PC-9 (cell line): ENCODE measurements around the gene PACRG. TPM values are rescaled to one million over a fixed set of nuclear protein-coding genes. Genes with fewer than 3 reads are reported as not detected.

ENCODE experiments used
- BruUV-seq: library from RNA; stranded (reverse); fragments of 400-500 nt; replicated peaks from 2 replicates; lab custom pipeline; 2021; lab: Mats Ljungman, UMichigan
- CTCF ChIA-PET: fragments of 300-600 bp; sonication (Branson Sonifier 250); formaldehyde crosslinking; loops from one replicate; lab custom pipeline; 2022; ENCODE audit warnings: antibody characterized with exemption; lab: Charles Lee
- POLR2A ChIA-PET: fragments of 300-600 bp; sonication (Branson Sonifier 250); formaldehyde crosslinking; loops from one replicate; lab custom pipeline; 2022; ENCODE audit warnings: antibody characterized with exemption; ENCODE audit not compliant: unreplicated experiment; lab: Charles Lee
- DNase-seq, 2 experiments: peaks; one replicate each; pipeline versions ENCODE4 v3.0.0 to v3.0.0-alpha.2; 2015 to 2022; ENCODE audit warnings: mixed read lengths in 1 of 2
- H2AFZ ChIP-seq: fragments of 200-600 bp; sonication (generic); 2 replicates; pipeline ENCODE4 v1.8.1; 2017; ENCODE audit warnings: antibody characterized with exemption
- H3F3A ChIP-seq: fragments of 200-600 bp; sonication (generic); 2 replicates; pipeline ENCODE4 v1.8.1; 2017; ENCODE audit warnings: antibody characterized with exemption, mild to moderate bottlenecking, low read depth; ENCODE audit not compliant: insufficient read depth
- H3K27ac ChIP-seq: fragments of 200-600 bp; sonication (generic); 2 replicates; pipeline ENCODE4 v1.6.1; 2016; ENCODE audit warnings: mixed run types
- H3K27me3 ChIP-seq: fragments of 200-600 bp; sonication (generic); 2 replicates; pipeline ENCODE4 v1.6.1; 2016; ENCODE audit warnings: low read depth, mixed run types; ENCODE audit not compliant: insufficient read depth
- H3K36me3 ChIP-seq: fragments of 200-600 bp; sonication (generic); 2 replicates; pipeline ENCODE4 v1.6.1; 2016; ENCODE audit warnings: low read depth, mixed run types
- H3K4me1 ChIP-seq: fragments of 200-600 bp; sonication (generic); replicated peaks from 2 replicates; pipeline ENCODE4 v1.6.1; 2016; ENCODE audit warnings: mixed run types; ENCODE audit not compliant: insufficient read depth
- H3K4me2 ChIP-seq: fragments of 200-600 bp; sonication (generic); 2 replicates; pipeline ENCODE4 v1.6.1; 2017; ENCODE audit warnings: mixed run types
- H3K4me3 ChIP-seq: fragments of 200-600 bp; sonication (generic); 2 replicates; pipeline ENCODE4 v1.6.1; 2016; ENCODE audit warnings: mixed run types
- H3K79me2 ChIP-seq: fragments of 200-600 bp; sonication (generic); 2 replicates; pipeline ENCODE4 v1.6.1; 2017; ENCODE audit warnings: low read depth, mixed run types
- H3K9me2 ChIP-seq: fragments of 200-600 bp; sonication (generic); 2 replicates; pipeline ENCODE4 v1.8.1; 2017; ENCODE audit warnings: mild to moderate bottlenecking; ENCODE audit not compliant: insufficient read depth
- H3K9me3 ChIP-seq: fragments of 200-600 bp; sonication (generic); 2 replicates; pipeline ENCODE4 v1.8.1; 2016; ENCODE audit warnings: low read depth; ENCODE audit not compliant: insufficient read depth
- H4K20me1 ChIP-seq: fragments of 200-600 bp; sonication (generic); 2 replicates; pipeline ENCODE4 v1.8.1; 2017; ENCODE audit not compliant: insufficient read depth
- EZH2 ChIP-seq: fragments of 200-600 bp; sonication (generic); IDR thresholded peaks from 2 replicates; pipeline ENCODE4 v1.8.0; 2017; ENCODE audit warnings: antibody characterized with exemption, low read depth
- intact Hi-C: fragments of 100-400 bp; cut with micrococcal nuclease; formaldehyde crosslinking; loops from one replicate; pipeline ENCODE4 v1.10.0; 2022; ENCODE audit not compliant: unreplicated experiment
- total RNA-seq: library from RNA; stranded (reverse); gene quantifications from 2 replicates; pipeline ENCODE4 v1.2.3, GENCODE V29; 2021
- TF ChIP-seq, protein P1 (sequence below): fragments of 200-600 bp; sonication (generic); conservative IDR thresholded peaks from 2 replicates; pipeline ENCODE4 v1.6.1; 2017; ENCODE audit warnings: mixed run types, antibody characterized with exemption, mild to moderate bottlenecking, moderate library complexity

The PACRG gene
- total RNA-seq, 1 experiment from 2014 or later, result not detected

DNA sequence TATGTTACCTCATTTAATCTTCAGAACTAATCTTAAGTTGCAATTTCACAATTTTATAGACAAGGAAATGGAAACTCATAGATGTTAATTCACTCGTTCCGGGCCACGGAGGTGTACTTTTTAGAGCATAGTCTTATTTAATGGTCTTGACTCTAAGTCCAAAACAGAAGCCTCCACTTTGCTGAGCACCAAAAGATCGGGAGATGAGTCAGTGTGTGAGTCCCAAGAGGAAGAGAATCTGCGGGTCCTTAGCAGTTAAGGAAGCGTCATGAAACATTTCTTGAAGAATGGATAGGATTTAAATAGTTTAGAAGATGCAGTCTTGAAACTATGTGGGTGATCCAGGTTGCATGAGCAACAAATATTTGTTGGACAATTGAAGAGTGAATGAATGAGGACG is 454.9 kb downstream of the PACRG start:
- no peaks in the 10 kb centered on the region for H3K36me3 ChIP-seq
- no peaks in the 10 kb centered on the region for H3K79me2 ChIP-seq
- H3K4me3 ChIP-seq, result no peak overlapping the region
- CTCF ChIA-PET, result no interaction called here
- H3K9me2 ChIP-seq, result 0 out of 2 replicates have a peak, but pooled peaks cover 5% of the 10 kb centered on the region
- no peaks in the 10 kb centered on the region for H3K27me3 ChIP-seq
- no peak overlapping the region for H2AFZ ChIP-seq
- no peaks in the 10 kb centered on the region for H3K9me3 ChIP-seq
- DNase-seq, result no peak
- no peaks in the 10 kb centered on the region for H3F3A ChIP-seq
- no peak overlapping the region for H3K27ac ChIP-seq
- no peak for TF ChIP-seq EZH2
- TF ChIP-seq, protein P1, sequence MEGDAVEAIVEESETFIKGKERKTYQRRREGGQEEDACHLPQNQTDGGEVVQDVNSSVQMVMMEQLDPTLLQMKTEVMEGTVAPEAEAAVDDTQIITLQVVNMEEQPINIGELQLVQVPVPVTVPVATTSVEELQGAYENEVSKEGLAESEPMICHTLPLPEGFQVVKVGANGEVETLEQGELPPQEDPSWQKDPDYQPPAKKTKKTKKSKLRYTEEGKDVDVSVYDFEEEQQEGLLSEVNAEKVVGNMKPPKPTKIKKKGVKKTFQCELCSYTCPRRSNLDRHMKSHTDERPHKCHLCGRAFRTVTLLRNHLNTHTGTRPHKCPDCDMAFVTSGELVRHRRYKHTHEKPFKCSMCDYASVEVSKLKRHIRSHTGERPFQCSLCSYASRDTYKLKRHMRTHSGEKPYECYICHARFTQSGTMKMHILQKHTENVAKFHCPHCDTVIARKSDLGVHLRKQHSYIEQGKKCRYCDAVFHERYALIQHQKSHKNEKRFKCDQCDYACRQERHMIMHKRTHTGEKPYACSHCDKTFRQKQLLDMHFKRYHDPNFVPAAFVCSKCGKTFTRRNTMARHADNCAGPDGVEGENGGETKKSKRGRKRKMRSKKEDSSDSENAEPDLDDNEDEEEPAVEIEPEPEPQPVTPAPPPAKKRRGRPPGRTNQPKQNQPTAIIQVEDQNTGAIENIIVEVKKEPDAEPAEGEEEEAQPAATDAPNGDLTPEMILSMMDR, result no peak
- no TSS peak for BruUV-seq
- POLR2A ChIA-PET, result no interaction called here
- H3K4me2 ChIP-seq, result no peak overlapping the region
- intact Hi-C loops, result loop anchor here (5.0 kb wide), 2 partner anchors 375 to 775 kb away; no protein-coding TSS in a partner anchor
- no peaks in the 10 kb centered on the region for H4K20me1 ChIP-seq
- H3K4me1 ChIP-seq, result peaks cover 16% of the 10 kb centered on the region

DNA sequence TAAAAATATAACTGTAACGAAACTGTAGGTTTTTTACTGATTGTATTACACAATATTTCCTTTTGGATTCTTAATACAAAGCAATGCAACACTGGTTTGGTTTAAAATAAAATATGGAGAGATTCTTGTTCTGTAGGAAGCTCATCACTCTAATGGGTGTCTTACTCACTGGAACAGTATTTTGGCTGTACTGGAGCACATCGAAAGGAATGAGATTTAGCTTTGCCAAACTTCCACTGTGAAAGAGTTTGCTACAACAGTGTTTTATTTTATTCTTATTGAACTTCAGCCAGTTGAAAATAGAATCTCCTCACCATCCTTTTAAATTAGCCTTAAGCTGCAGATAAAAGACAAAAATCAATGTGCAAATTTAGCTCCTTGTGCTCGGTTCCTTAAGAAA is 456.0 kb downstream of the PACRG start:
- BruUV-seq, result no TSS peak
- Histone ChIP-seq H3K4me3 (no peak overlapping the region), H3F3A (no peaks in the 10 kb centered on the region), H3K27ac (no peak overlapping the region), H4K20me1 (no peaks in the 10 kb centered on the region), H3K27me3 (no peaks in the 10 kb centered on the region), H3K79me2 (no peaks in the 10 kb centered on the region), H2AFZ (no peak overlapping the region), H3K4me2 (no peak overlapping the region), H3K9me3 (no peaks in the 10 kb centered on the region), H3K36me3 (no peaks in the 10 kb centered on the region), H3K4me1 (peaks cover 16% of the 10 kb centered on the region), H3K9me2 (0 out of 2 replicates have a peak, but pooled peaks cover 5% of the 10 kb centered on the region)
- TF ChIP-seq, protein P1, result no peak
- no peak for TF ChIP-seq EZH2
- POLR2A ChIA-PET, result no interaction called here
- DNase-seq, result no peak
- intact Hi-C loops, result loop anchor here (5.0 kb wide), 2 partner anchors 373 to 773 kb away; no protein-coding TSS in a partner anchor
- CTCF ChIA-PET, result no interaction called here

DNA sequence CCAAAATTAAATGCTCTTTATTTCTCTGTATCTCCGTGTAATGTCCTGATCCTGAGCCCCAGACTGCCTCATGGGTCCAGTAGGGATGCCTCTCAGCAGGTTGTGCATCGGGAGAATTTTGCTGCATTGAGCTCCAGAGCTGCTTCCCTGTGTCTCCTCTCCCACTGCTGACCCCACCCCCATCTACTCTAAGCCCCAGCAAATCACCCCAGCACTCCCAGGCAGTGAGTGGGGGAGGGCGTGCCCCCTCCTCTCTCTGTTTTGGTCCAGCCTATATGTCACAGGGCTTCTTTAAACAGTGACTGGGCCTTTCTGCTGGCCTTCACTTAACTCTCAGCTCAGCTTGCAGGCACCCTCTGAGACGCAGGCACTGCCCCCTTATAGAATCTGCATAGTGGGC is 458.0 kb downstream of the PACRG start:
- ChIA-PET CTCF (interaction anchor here (0.6 kb wide), 1 partner anchor 177 kb away, joined by 8 read pairs; no protein-coding TSS in a partner anchor), POLR2A (no interaction called here)
- intact Hi-C loops, result no loop called here

More for the DNA sequence above, 458.0 kb downstream of the PACRG start:
- BruUV-seq, result no TSS peak
- H3K9me3 ChIP-seq, result no peaks in the 10 kb centered on the region
- H2AFZ ChIP-seq, result no peak overlapping the region
- H3K27me3 ChIP-seq, result no peaks in the 10 kb centered on the region
- TF ChIP-seq, protein P1, result no peak
- TF ChIP-seq EZH2, result no peak
- H3F3A ChIP-seq, result no peaks in the 10 kb centered on the region
- H3K4me3 ChIP-seq, result no peak overlapping the region
- no peak for DNase-seq
- no peaks in the 10 kb centered on the region for H3K36me3 ChIP-seq
- H3K27ac ChIP-seq, result no peak overlapping the region
- no peaks in the 10 kb centered on the region for H3K79me2 ChIP-seq
- H3K4me2 ChIP-seq, result no peak overlapping the region
- H3K4me1 ChIP-seq, result peaks cover 9% of the 10 kb centered on the region
- H3K9me2 ChIP-seq, result 0 out of 2 replicates have a peak, but pooled peaks cover under 1% of the 10 kb centered on the region
- H4K20me1 ChIP-seq, result no peaks in the 10 kb centered on the region
